Measurements from ENCODE around the gene AFF3.

DNA sequence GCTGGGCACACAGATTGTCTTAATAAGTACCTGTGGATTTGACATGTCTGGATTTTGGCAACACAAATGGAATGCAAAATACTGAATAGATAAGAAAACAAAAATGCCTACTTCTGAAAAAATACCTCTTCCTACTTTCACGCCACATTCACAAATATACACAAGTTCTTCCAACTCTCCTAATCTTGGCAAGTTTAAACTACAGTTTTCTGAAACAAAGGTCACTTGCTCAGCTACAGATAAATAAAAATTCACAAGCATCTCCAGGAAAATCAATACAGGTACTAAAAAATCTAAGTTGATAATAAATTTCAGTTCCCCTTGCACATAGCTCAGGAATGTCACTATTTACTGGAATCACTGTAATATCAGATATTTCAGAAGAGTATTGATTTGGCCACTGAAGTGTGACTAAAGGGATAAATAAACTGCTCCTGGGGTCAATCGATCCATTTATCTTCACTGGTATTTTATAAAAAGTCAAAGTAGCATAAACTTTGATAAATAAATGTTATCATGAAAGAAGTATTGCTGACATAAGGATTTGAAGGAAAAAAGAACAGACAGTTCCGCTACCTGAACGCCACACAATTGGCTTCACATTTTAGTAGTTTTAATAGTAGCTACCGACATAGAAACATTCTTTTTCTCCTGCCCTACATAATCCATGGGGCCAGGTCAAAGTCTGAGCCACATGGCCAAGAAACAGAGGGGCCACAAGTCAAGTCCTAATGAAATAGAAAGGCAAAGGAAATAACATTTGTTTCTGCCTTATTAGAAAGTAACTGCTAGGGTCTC lies 243.1 kb downstream of the AFF3 start:
- TF ChIP-seq, protein P1, sequence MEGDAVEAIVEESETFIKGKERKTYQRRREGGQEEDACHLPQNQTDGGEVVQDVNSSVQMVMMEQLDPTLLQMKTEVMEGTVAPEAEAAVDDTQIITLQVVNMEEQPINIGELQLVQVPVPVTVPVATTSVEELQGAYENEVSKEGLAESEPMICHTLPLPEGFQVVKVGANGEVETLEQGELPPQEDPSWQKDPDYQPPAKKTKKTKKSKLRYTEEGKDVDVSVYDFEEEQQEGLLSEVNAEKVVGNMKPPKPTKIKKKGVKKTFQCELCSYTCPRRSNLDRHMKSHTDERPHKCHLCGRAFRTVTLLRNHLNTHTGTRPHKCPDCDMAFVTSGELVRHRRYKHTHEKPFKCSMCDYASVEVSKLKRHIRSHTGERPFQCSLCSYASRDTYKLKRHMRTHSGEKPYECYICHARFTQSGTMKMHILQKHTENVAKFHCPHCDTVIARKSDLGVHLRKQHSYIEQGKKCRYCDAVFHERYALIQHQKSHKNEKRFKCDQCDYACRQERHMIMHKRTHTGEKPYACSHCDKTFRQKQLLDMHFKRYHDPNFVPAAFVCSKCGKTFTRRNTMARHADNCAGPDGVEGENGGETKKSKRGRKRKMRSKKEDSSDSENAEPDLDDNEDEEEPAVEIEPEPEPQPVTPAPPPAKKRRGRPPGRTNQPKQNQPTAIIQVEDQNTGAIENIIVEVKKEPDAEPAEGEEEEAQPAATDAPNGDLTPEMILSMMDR (IDR thresholded peaks at IDR 0.05): no peak
- TF ChIP-seq ZFX (IDR thresholded peaks at IDR 0.05; ENCODE audit: borderline replicate concordance): no peak

Measured in 22Rv1 (cell line).